T-helper 9 cell (primary cell): Measurements from ENCODE around the gene RPS23.

ENCODE experiments used
- DNase-seq: peaks from one replicate; pipeline ENCODE4 v3.0.0-alpha.2; 2020

Gene RPS23

DNA sequence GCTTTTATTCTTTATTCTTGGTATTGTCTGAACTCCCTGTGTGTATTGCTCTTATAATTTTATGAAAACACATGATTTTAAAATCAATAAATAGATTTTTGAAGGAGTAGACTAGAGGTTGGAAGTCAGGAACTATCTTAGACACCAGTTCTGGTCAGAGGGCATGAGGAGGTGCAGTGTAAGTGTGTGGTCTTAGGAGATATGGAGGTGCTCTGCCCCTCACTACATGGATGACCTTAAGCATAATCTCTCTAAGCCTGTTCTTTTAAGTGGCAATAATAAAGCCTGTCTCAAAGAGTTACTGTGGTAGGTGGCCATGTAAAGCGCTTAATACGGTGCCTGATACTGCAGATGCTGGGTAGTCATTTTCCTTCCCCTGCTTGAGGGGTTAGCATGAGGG lies 34.0 kb downstream of the RPS23 start:
- DNase-seq, result no peak

DNA sequence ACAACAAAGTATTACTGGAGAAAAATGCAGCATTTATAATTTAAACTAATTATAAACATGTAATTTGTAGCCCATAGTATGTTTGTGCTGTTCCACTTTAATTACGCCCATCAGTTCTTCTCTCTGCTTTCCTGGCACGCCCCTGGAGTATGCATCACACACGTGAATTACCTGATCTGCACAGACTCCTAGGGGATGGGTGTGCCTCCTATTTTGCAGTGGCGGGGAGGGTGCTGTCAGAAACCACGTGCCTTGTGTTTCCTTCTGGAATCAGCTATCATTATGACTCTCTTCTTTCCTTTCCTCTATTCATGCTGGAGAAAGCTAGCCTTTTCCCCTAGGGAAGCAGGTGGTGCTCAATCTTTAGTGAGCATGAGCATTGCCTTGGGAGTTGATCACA lies 43.3 kb downstream of the RPS23 start:
- no peak for DNase-seq

DNA sequence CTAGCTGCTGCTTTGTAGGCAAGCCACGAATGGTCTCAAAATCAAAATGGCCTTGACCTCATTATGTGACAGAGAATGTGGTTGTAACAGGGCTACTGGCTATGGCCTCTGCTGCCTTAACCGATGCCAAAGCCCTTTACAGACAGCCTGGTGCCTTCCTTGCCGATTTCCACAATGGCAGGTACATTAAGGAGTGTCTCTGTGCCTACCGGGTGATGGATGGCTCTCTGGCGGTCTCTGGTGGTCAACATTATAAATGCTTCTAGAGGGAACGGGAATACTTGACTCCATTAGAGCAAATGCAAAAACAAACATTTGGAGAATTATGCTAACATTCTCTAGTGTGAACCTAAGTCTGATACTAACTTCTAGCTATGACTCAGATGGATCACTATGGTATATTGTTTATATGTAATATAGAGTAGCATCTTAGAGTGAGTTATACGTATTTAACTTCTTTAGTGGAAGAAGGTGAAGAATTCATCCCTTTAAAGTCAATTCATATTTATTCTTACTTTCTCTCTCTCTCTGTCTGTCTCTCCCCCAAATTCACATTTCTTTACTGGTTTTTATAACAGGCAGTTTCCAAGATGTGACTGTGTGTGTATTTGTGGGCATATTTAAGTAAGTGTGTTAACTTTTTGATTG lies 52.5 kb downstream of the RPS23 start:
- DNase-seq, result peak; percentile 46
